ENCODE results near the gene STX7. TPM values are rescaled to one million over a fixed set of nuclear protein-coding genes. Genes with fewer than 3 reads are reported as not detected.
A peak's percentile ranks its signal among the peaks of the same experiment; 100 is the strongest.

The STX7 gene
- total RNA-seq, 1 experiment from 2014 or later, result 35.6 TPM

GRCh38 chr6:132413499-132413802, 99.5 kb downstream of the STX7 start:
- no peak for DNase-seq (ENCODE audit: low spot score)

DNA sequence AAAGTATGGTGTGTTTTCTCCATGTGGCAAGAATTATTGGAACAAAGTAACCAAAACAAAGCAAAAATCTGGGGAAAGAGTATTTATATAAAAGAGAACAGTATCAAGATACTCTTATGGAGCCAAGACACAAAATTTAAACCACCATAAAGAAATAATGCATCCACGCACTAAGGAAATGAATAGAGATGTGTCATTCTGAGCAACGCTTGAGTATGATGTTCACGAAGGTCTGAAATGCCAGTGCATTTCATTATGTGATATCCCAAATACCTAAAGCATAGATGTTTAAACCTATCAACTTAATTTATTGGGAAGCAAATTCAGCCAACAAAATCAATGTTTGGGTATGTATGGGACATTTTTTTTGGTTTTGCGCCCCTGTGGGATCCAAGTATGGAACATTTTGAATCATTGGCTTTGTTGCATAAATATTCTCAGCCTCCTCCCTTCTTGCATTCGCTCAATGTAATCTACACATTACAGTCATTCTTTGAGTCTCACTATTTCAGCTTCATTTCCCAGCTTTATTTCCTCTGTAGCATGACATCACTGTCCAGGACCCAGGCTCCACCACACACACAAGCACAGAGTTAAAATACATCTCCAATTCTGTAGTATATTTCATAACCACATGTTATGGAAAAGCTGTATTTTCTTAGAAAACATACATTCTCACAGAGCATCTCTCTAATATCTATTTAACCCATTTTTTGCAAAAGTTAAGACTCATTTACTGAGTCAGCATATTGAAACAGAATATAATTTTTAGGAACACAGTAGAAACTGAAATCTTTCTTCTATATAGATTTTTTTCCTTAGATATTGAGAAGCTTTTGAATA, 100.0 kb downstream of the STX7 start:
- DNase-seq (ENCODE audit: low spot score), result no peak

DNA sequence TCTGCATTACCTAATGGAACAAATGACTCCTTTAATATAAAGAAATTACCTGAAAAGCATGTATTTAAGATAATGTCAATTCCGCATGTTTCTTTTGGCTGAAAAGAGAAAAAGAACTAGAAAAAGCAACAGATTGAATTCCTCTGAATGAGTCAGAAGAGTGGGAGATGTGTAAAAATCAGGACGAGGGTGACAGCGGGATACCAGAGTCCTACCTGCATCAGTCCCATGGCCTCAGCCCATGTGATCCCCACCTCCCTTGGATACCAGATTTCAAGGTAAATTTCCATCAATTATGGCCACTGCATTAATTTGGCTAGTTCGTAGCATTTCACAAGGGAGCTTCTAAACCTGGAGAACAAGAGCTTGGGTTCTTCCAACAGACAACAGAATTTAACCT, 101.6 kb downstream of the STX7 start:
- no peak for DNase-seq (ENCODE audit: low spot score)

GRCh38 chr6:132410830-132411229, 102.1 kb downstream of the STX7 start:
- DNase-seq (ENCODE audit: low spot score), result no peak

DNA sequence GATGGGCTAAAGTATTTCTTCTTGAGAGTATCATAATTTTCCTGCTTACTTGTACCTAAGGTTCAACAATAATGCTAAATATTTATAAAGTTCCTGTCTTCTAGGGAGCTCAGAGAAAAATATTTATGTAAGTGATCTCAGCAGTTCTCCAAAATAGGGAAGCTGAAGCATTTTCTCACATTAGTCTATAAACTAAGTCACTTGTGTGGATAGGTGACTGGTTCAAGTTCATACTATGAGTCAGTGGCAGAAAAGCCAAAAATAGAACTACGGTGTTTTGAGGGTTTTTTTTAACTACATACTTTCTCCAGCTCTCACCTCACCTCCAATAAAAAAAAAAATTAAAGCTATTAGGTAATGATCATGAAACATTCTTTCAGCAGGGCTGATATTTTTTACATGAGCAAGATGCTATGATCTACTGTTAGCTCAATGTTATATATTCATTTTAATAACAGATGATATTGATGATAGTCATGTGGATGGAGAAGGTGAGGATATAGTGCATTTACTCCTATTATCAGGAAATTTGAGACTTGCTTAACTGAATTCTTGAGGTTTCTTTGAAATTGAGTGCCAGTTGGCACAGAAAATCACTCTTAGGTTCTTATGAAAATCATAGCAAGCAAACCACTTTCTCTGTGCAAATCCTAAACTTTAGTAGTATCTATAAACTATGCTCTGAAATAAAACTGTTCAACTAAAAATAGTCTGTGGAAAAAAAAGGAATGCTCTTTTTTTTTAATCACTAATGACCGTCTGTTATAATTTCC, 107.6 kb downstream of the STX7 start:
- DNase-seq (ENCODE audit: low spot score), result peak; percentile 26

DNA sequence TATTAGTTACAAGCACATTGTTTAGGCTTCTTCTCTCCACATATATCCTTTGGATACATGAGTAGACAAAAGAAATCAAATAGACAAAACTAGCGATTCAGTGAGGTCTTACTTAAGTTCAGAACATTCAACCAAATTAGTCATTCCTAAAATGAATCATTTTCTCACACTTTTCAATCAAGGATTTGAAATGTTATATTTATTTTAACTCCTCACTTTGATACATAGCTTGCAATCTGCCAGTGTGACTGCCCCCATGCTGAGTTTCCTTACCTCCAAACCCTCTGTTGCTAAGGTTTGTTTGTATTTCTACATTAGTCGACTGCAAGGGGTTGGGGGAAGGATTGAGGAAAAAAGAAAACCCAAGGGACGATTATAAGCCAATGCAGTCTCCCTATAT, 108.2 kb downstream of the STX7 start:
- peak; percentile 9 for DNase-seq (ENCODE audit: low spot score)

DNA sequence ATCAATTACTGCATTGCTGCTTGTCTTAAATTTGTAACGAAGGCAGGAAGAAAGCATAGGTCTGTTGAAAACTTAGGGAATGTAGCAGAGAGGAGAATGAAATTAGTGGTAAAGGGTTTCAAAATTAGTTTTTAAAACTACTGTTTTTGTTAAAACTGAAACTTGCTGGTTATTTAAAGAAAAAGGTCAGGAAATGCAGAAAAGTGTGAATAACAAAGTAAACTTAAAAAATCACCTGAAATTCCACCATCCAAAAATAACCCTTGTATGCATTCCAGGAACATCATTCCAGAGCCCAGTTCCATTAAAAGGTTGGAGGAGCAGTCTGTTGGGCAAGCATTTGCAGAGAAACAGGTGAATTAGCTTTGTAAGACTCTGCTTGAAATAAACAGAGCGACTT, 108.6 kb downstream of the STX7 start:
- no peak for DNase-seq (ENCODE audit: low spot score)

DNA sequence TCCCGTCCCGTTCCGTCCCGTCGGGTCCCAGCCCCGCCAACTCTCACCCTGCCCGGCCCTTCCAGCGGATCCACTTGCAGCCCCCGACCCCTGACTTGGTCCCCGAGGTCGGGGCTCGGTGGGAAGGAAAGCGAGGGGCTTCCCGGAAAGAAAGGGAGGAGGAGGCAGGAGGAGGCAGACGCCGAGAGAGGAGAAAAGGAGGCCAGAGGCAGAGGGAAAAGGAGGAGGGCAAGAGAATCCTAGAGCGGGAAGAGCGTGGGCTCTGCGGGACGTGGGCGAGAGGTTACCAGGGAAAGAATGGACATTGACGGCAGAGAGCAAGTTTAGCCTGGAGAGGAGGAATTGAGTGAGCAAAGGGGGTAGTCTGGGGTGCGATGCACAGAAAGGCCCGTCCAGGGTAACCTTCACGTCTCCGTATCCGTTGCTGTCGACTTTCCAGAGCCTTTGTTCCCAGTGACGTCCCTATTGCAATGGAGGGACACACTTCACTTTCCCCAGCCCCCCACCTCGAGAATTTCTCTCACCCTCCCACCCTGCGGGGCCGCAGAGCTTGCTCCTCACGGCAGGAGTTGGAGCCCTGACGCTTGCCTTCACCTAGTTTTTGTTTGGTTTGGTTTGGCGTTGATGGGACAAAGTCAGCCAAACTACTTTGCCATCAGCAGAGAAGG, 111.2 kb downstream of the STX7 start:
- DNase-seq (ENCODE audit: low spot score), result no peak

GRCh38 chr6:132400883-132401617, 111.9 kb downstream of the STX7 start, which contains the start of gene MOXD1:
Gene MOXD1 (minus strand): TSS chr6:132401475. CDS start chr6:132401426, 49 bp downstream.
- DNase-seq (ENCODE audit: low spot score), result peak; percentile 18

DNA sequence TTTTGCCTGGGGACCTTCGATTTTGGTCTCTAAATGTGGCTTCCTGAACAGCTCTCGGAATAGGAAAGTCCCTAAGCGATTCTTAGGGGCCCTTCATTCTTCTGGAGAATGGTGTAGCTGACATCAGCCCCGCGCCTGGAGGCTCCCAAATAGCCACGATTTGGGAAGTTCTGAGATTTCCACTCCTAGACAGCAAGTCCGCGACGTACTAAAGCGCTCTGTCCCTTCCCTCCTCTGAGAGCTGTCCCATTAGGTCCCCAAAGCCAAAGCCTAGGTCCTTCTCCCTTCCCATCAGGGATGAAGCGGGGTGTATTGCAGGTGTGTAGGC, 112.4 kb downstream of the STX7 start:
- peak; percentile 2 for DNase-seq (ENCODE audit: low spot score)

- DNase-seq (ENCODE audit: low spot score), result peak; percentile 67
Measured at GRCh38 chr6:132399376-132400074, 113.4 kb downstream of the STX7 start.

Other genes with a start within 250 kb of the STX7 start
- gene MOXD1, start 111.6 kb downstream of the STX7 start, total RNA-seq (2014; rRNA removed; shearing (Covaris generic)), result 18.5 and 27.5 TPM in 2 replicates
- gene TAAR9, start 25.2 kb upstream of the STX7 start, total RNA-seq (2014; rRNA removed; shearing (Covaris generic)), result not detected in 2 replicates
- gene TAAR8, start 39.6 kb upstream of the STX7 start, total RNA-seq (2014; rRNA removed; shearing (Covaris generic)), result not detected in 2 replicates
- gene TAAR6, start 57.2 kb upstream of the STX7 start, total RNA-seq (2014; rRNA removed; shearing (Covaris generic)), result not detected in 2 replicates
- gene TAAR5, start 76.6 kb upstream of the STX7 start, total RNA-seq (2014; rRNA removed; shearing (Covaris generic)), result not detected in 2 replicates
- not detected in 2 replicates for gene TAAR2, start 111.2 kb upstream of the STX7 start, total RNA-seq (2014; rRNA removed; shearing (Covaris generic))
- not detected in 2 replicates for gene TAAR1, start 146.1 kb upstream of the STX7 start, total RNA-seq (2014; rRNA removed; shearing (Covaris generic))
- gene VNN1, start 200.9 kb upstream of the STX7 start, total RNA-seq (2014; rRNA removed; shearing (Covaris generic)), result 0.31 and 0.71 TPM in 2 replicates
- 0.19 TPM in 1 of 2 replicates, not detected in the other for gene VNN2, start 244.8 kb upstream of the STX7 start, total RNA-seq (2014; rRNA removed; shearing (Covaris generic))

Data from A172 (cell line).